ENCODE results near the gene MRM3. TPM values are rescaled to one million over a fixed set of nuclear protein-coding genes. Genes with fewer than 3 reads are reported as not detected.
"Not testable (repeated sequence)": the region's sequence is repeated elsewhere in the genome, so short reads cannot be mapped to it uniquely, and the experiment has no call there.

MRM3 gene
- total RNA-seq, 1 experiment from 2014 or later, result 49.7 TPM

- no peak for DNase-seq (ENCODE audit: low read depth)
These were observed 28.7 kb upstream of the MRM3 start for GRCh38 chr17:753418-753817.

GRCh38 chr17:755319-755961 is 26.7 kb upstream of the MRM3 start:
- not testable (repeated sequence) for DNase-seq (ENCODE audit: low read depth)

GRCh38 chr17:756010-756567 is 26.1 kb upstream of the MRM3 start:
- not testable (repeated sequence) for DNase-seq (ENCODE audit: low read depth)

GRCh38 chr17:759964-760363 is 22.2 kb upstream of the MRM3 start:
- DNase-seq (ENCODE audit: low read depth), result no peak

GRCh38 chr17:760371-760770 is 21.8 kb upstream of the MRM3 start:
- DNase-seq (ENCODE audit: low read depth), result no peak

- no peak for DNase-seq (ENCODE audit: low read depth)
These were observed 15.1 kb upstream of the MRM3 start for GRCh38 chr17:767076-767475.

GRCh38 chr17:773016-773415 is 9.1 kb upstream of the MRM3 start:
- DNase-seq (ENCODE audit: low read depth), result no peak

- no peak for DNase-seq (ENCODE audit: low read depth)
These were observed 8.5 kb upstream of the MRM3 start for GRCh38 chr17:773467-774312.

- no peak for DNase-seq (ENCODE audit: low read depth)
These were observed 7.9 kb upstream of the MRM3 start for GRCh38 chr17:774313-774584.

GRCh38 chr17:778096-778495 is 4.1 kb upstream of the MRM3 start:
- no peak for DNase-seq (ENCODE audit: low read depth)

GRCh38 chr17:784143-784542 is 2.0 kb downstream of the MRM3 start:
- no peak for DNase-seq (ENCODE audit: low read depth)

- DNase-seq (ENCODE audit: low read depth), result not testable (repeated sequence)
These were observed 3.7 kb downstream of the MRM3 start for GRCh38 chr17:785901-786300.

GRCh38 chr17:787641-788221 is 5.6 kb downstream of the MRM3 start:
- DNase-seq (ENCODE audit: low read depth), result no peak

- no peak for DNase-seq (ENCODE audit: low read depth)
These were observed 6.4 kb downstream of the MRM3 start for GRCh38 chr17:788551-788950.

GRCh38 chr17:789160-789840 is 7.1 kb downstream of the MRM3 start:
- no peak for DNase-seq (ENCODE audit: low read depth)

- not testable (repeated sequence) for DNase-seq (ENCODE audit: low read depth)
These were observed 8.0 kb downstream of the MRM3 start for GRCh38 chr17:789931-790873.

- not testable (repeated sequence) for DNase-seq (ENCODE audit: low read depth)
These were observed 8.7 kb downstream of the MRM3 start for GRCh38 chr17:790874-791247.

GRCh38 chr17:791829-792228 is 9.7 kb downstream of the MRM3 start:
- DNase-seq (ENCODE audit: low read depth), result no peak

GRCh38 chr17:792277-792676 is 10.1 kb downstream of the MRM3 start:
- no peak for DNase-seq (ENCODE audit: low read depth)

GRCh38 chr17:794876-795275 is 12.7 kb downstream of the MRM3 start:
- no peak for DNase-seq (ENCODE audit: low read depth)

GRCh38 chr17:795276-795675 is 13.1 kb downstream of the MRM3 start:
- no peak for DNase-seq (ENCODE audit: low read depth)

All from HT1080 (cell line).